HG03575 (cell line): ENCODE measurements around the gene FOXL3.
"Not testable (repeated sequence)": the region's sequence is repeated elsewhere in the genome, so short reads cannot be mapped to it uniquely, and the experiment has no call there.

ENCODE experiments used
- ATAC-seq: cut with Tn5 transposase; IDR thresholded peaks from one replicate; pipeline ENCODE4 v1.9.1; 2021; ENCODE audit not compliant: unreplicated experiment, insufficient number of reproducible peaks, low FRiP score; ENCODE audit errors: extremely low read depth

Gene FOXL3

GRCh38 chr7:281637-282036, 8.3 kb upstream of the FOXL3 start:
- ATAC-seq = no peak

GRCh38 chr7:282621-283020, 7.3 kb upstream of the FOXL3 start:
- ATAC-seq = no peak

DNA sequence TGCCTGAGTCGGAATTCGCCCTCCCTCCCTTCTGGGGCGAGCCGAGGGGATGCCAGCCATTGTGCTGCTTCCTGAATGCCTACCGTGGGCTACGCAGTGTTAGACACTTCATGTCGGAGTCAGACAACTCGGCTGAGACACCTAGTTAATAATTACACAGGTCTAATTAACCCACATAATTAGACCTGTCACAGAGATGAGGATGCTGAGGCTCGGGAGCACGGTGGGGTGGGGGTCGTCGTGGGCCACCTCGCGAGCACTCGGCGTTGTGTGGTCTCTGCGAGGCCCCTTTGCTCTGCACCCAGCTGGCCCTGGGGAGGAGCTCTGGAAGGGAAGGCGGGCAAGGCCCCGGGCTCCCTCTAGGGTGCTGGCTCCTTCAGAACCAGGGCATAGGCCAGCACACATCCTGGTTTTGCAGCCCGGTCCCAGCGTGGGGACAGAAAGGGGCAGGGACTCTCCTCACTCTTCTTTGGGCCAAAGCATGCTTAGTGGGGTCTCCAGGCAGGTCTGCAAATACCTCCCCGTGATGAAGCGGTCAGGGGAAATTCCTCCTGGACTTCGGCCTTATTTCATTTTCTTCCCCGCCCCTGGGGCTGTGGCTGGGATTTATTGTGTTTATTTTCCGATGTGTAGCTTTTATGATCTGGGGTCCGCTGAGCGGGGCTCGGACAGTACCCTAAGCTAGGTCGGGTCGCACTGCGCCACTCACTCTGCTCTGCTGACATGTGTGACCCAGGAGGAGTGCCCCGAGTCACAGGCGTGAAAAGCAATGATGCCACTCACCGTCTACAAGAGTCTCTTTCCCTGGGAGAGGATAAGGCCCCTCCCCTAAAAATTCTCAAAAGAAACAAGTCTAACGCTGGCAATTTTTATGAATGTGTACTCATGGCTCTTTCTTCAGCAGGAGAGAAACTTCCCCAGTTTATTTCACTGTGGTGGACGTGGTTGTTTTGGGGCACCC, 4.9 kb upstream of the FOXL3 start:
- ATAC-seq = no peak

GRCh38 chr7:285731-286130, 4.2 kb upstream of the FOXL3 start:
- ATAC-seq = no peak

DNA sequence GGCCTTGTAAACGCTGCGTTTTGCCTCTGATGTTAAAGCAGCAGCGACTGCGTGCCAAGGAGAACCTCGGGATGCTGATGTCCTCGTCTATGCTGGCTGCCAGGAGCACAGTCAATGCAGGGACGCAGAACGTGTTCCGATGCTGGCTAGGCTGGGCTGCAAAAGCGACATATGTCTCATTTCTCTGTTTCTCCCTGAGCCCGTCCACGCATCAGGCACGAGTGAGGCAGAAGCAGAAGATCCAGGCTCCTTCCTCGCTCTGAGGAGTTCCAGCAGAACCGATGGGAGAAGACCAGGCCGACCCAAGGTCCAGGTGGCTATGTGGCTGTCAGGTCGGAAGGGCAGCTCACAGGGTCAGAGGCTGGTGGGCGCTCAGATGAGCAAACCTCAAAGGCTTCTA, 3.7 kb upstream of the FOXL3 start:
- no peak for ATAC-seq

DNA sequence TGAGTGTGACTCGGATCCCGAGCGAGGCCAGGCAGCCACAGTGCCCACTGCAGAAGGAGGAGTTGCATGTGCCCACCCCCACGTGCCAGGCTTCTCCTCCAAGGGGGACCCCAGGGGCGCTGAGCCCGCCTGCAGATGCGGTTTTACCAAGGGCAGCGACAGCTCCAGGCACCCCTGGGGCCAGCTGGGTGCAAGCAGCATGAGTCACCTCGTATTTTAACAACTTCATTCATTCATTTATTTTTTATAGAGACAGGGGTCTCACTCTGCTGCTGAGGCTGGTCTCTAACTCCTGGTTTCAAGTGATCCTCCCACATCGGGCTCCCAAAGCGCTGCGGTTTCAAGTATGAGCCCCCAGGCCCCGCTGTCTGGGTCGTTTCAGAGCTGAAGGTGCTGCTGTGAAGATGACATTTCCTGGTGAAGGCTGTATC, 1.3 kb upstream of the FOXL3 start:
- no peak for ATAC-seq

GRCh38 chr7:289209-289755, 688 bp upstream of the FOXL3 start:
- no peak for ATAC-seq

GRCh38 chr7:290554-291372, 793 bp downstream of the FOXL3 start:
- ATAC-seq = no peak

GRCh38 chr7:291373-292092, 1.6 kb downstream of the FOXL3 start:
- no peak for ATAC-seq

DNA sequence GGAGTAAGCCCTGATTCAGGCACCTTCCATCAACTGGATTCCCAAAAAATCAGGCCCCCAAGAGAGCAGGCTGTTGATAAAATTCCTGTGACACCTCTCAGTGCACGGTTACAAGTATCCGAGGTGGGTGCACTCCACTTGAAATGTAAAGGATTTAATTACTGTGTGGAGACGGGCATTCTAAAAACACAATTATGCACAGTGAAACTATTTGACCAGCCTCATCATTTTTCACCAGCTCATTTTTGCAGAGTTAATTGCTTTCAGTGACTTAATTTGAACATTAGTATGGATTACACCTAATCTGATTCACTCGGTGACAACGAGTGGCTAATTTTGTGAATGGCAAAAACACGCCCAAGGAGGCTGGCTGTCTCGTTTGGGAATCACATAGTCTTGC, 2.3 kb downstream of the FOXL3 start:
- ATAC-seq = no peak

DNA sequence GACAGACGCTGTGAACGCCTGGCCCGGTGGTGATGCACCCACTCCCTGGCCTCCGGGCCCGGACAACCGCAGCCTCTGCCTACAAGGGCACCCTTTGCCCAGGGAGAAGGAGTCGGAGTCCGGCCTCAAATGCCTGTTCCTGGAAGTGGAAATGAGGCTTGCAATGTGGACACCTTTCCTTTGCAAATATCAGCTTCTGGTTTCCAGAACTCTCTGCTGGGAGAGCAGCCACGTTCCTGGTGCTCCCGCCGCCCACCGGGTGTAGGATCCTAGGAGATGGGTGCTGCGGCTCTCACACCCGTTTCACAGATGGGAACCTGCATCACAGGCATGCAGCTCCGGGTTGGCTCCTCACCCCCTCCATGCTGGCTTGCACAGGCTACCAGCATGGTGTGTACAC, 2.9 kb downstream of the FOXL3 start:
- no peak for ATAC-seq

DNA sequence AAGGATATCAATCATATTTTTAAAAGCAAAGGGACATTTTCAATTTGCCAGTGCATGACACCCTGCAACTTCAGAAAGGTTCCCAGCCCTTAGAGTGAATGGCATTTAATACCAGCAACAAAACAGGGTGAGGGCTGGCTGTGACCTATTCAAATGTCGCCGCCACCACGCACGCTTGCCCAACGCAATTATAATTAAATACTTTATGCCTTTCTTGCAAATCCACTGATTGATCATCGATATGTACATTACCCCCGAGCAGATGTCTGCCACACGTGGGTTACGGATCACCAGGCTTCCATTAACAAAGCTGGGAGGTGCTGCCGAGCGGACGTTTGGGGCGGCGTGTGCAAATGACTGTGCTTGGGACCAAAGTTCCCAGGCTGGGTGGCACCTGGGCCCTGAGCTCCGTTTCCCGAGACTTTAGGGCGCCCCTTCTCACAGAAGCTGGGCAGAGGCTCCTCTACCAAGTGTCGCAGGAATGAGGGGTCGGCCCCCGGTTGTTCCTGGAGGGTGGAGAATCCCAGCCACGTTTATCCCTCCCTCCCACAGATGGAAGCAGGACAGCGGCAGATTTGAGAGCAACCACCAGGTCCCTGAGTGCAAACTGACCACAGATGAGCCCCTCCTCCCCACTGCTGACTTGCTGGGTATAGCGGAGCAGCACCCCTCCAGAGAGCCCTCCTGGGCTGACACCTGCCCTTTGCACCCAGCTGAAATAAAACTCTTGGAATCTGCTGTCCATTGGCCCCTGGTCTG, 3.9 kb downstream of the FOXL3 start:
- no peak for ATAC-seq

DNA sequence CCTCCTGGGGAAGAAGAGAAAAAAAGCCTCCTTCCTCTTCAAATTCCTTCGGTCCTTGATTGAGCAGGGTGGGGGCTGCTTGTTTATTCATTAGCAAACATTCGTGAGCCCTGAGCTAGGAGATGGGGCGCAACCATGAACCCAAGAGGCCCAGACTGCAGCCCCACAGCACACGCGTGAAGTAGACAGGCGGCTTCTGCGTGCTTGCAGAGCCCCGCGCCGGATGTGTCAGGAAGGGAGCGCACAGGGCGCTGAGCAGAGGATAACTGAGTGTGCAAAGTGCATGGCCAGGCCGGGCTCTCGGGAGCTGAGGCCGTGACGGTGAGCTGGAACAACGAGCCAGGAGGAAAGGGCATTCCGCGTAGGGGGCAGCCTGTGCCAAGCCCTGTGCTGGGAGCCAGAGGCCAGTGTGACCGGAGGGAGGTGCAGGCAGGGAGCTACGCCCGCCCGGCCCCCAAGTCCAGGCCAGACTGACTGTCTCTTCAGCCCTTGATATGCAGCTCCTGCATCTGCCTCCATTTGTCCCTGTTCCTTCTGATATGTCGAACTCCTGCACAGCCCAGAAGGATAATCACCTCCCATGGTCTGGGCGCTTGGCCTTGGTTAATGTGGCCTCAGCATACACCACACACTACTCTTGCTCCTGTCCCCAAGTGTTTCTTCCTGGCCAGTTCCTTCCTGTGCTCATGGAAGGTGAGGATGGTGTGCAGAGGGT, 4.6 kb downstream of the FOXL3 start:
- no peak for ATAC-seq

DNA sequence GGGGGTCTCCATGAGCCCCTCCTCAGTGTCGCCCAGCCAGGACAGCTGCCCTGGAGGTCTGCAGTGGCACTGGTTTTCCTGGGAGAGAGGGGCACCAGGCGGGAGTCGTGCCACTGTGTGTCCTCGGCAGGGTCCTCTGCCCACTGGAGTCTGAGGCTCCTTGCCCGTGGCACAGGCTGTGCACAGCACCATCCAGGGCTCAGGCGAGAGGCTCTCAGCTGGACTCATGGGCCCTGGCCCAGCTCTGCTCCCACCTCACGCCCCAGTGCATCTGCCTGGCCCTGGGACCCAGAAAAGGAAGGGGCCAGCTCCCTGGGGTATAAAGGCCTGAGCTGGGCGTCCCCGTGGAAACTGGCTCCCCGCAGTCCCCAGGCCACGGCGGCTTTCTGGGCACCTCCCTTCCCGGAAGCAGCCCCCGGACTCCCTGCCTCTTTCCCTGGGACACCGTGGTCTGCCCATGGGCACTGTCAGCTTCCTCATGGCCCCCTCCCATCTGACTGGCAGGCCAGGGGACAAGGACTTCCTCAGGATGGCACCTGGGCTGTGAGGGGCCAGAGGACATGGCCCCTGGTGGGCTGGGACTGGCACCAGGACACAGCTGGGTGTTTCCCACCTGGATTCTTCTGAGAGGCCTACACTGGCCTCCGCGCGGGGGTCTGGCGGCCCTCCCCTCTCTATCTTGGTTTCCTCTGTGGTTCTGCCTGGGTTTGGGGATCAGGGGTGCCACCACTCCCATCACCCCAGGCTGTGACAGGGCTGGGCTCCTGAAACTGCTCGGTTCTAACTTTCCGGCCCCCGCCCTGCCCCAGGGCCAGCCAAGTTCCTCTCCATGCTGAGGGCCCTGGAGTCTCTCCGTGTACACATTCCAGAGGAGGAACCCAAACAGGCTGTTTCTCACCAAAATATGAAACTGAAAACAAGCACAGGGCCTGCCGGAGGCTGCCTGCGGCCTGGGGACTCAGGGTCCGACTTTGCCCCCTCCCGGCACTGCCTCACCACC, 5.5 kb downstream of the FOXL3 start:
- no peak for ATAC-seq

- no peak for ATAC-seq
Observed at GRCh38 chr7:296373-296945, 6.5 kb downstream of the FOXL3 start.

GRCh38 chr7:297141-297540, 7.2 kb downstream of the FOXL3 start:
- ATAC-seq = not testable (repeated sequence)
